SK-N-SH (cell line): ENCODE results near the gene CTNNA3.

Source experiments
- CHD2 ChIP-seq: fragments of 150-350 bp; IDR thresholded peaks from 2 replicates; pipeline ENCODE4 v1.6.1; 2018; ENCODE audit warnings: low read length; ENCODE audit not compliant: partially characterized antibody
- CTCF ChIP-seq: fragments of 200-600 bp; sonication (generic); IDR thresholded peaks from 2 replicates; pipeline ENCODE4 v1.6.1; 2017; ENCODE audit warnings: antibody characterized with exemption, mild to moderate bottlenecking, moderate library complexity
- EP300 ChIP-seq, 2 experiments: IDR thresholded peaks; 2 replicates each; pipeline versions ENCODE4 v1.4.0 to v1.6.1; 2012; ENCODE audit warnings: borderline replicate concordance in 1 of 2, low read depth in 1 of 2, low read length in 1 of 2
- FOXJ3 ChIP-seq: sonication (generic); formaldehyde crosslinking; IDR thresholded peaks from 2 replicates; pipeline ENCODE4 v1.5.1; 2020; ENCODE audit warnings: mild to moderate bottlenecking, missing genetic modification reagents
- GABPA ChIP-seq: IDR thresholded peaks from 2 replicates; pipeline ENCODE4 v1.4.0; 2012; ENCODE audit warnings: low read depth, mild to moderate bottlenecking
- GATA2 ChIP-seq: sonication (generic); formaldehyde crosslinking; IDR thresholded peaks from 2 replicates; pipeline ENCODE4 v1.5.0; 2020; ENCODE audit warnings: mild to moderate bottlenecking, missing genetic modification reagents
- NRF1 ChIP-seq: IDR thresholded peaks from 2 replicates; pipeline ENCODE4 v1.6.1; 2012; ENCODE audit warnings: low read depth, mild to moderate bottlenecking, low read length
- POLR2AphosphoS5 ChIP-seq: IDR thresholded peaks from 2 replicates; pipeline ENCODE4 v1.6.1; 2012; ENCODE audit warnings: low read depth, low read length
- RFX5 ChIP-seq: IDR thresholded peaks from 2 replicates; pipeline ENCODE4 v1.6.1; 2012; ENCODE audit warnings: mild to moderate bottlenecking, improper control_type of control experiment, low read length
- SIN3A ChIP-seq: IDR thresholded peaks from 2 replicates; pipeline ENCODE4 v1.6.1; 2012; ENCODE audit warnings: low read depth, mild to moderate bottlenecking, low read length, moderate library complexity, borderline replicate concordance
- ZBTB33 ChIP-seq: IDR thresholded peaks from 2 replicates; pipeline ENCODE4 v1.4.0; 2012; ENCODE audit warnings: low read depth, borderline replicate concordance

GRCh38 chr10:67553254-67553653 is 142.7 kb downstream of the CTNNA3 start:
- no peak for TF ChIP-seq POLR2AphosphoS5
- no peak for TF ChIP-seq CHD2
- no peak for TF ChIP-seq GABPA
- TF ChIP-seq NRF1: no peak
- TF ChIP-seq CTCF: no peak
- TF ChIP-seq EP300 (IDR thresholded peaks at IDR 0.05; ENCODE audit: borderline replicate concordance in 1 of 2, low read depth in 1 of 2, low read length in 1 of 2): no peak
- no peak for TF ChIP-seq RFX5
- TF ChIP-seq SIN3A: no peak
- no peak for TF ChIP-seq FOXJ3
- TF ChIP-seq ZBTB33: no peak
- no peak for TF ChIP-seq GATA2 (CRISPR knock-in tag)
